Activated naive CD4-positive, alpha-beta T cell treated with Interleukin-2 at 50 U/mL for 16 hours (primary cell): ENCODE results near the gene STT3B.
A peak's percentile ranks its signal among the peaks of the same experiment; 100 is the strongest.
"Not testable (repeated sequence)": the region's sequence is repeated elsewhere in the genome, so short reads cannot be mapped to it uniquely, and the experiment has no call there.

Experiments used
- DNase-seq: peaks from one replicate; pipeline ENCODE4 v3.0.0-alpha.2; 2020

Gene STT3B

GRCh38 chr3:31555204-31555603 is 22.5 kb downstream of the STT3B start:
- DNase-seq: no peak

- DNase-seq: no peak
Observed at GRCh38 chr3:31559872-31560534, 27.3 kb downstream of the STT3B start.

- no peak for DNase-seq
Observed at GRCh38 chr3:31561891-31562290, 29.2 kb downstream of the STT3B start.

- peak; percentile 8 for DNase-seq
Observed at GRCh38 chr3:31562525-31562924, 29.8 kb downstream of the STT3B start.

GRCh38 chr3:31565288-31565687 is 32.6 kb downstream of the STT3B start:
- no peak for DNase-seq

GRCh38 chr3:31567036-31567435 is 34.3 kb downstream of the STT3B start:
- no peak for DNase-seq

- no peak for DNase-seq
Observed at GRCh38 chr3:31568649-31569048, 35.9 kb downstream of the STT3B start.

GRCh38 chr3:31571325-31571724 is 38.6 kb downstream of the STT3B start:
- no peak for DNase-seq

GRCh38 chr3:31572236-31573004 is 39.7 kb downstream of the STT3B start:
- DNase-seq: no peak

- DNase-seq: no peak
Observed at GRCh38 chr3:31573036-31573779, 40.5 kb downstream of the STT3B start.

- DNase-seq: no peak
Observed at GRCh38 chr3:31575448-31575847, 42.7 kb downstream of the STT3B start.

- no peak for DNase-seq
Observed at GRCh38 chr3:31576521-31576920, 43.8 kb downstream of the STT3B start.

GRCh38 chr3:31577232-31577631 is 44.5 kb downstream of the STT3B start:
- no peak for DNase-seq

GRCh38 chr3:31579828-31580227 is 47.1 kb downstream of the STT3B start:
- DNase-seq: no peak

GRCh38 chr3:31580645-31581044 is 47.9 kb downstream of the STT3B start:
- no peak for DNase-seq

- no peak for DNase-seq
Observed at GRCh38 chr3:31581660-31582059, 48.9 kb downstream of the STT3B start.

- DNase-seq: no peak
Observed at GRCh38 chr3:31589228-31589627, 56.5 kb downstream of the STT3B start.

- DNase-seq: no peak
Observed at GRCh38 chr3:31590650-31591049, 57.9 kb downstream of the STT3B start.

GRCh38 chr3:31592764-31593163 is 60.0 kb downstream of the STT3B start:
- DNase-seq: no peak

- no peak for DNase-seq
Observed at GRCh38 chr3:31596176-31596575, 63.5 kb downstream of the STT3B start.

- DNase-seq: no peak
Observed at GRCh38 chr3:31600431-31600830, 67.7 kb downstream of the STT3B start.

GRCh38 chr3:31605333-31605732 is 72.6 kb downstream of the STT3B start:
- not testable (repeated sequence) for DNase-seq

- no peak for DNase-seq
Observed at GRCh38 chr3:31606453-31606852, 73.7 kb downstream of the STT3B start.
